Peyer's patch (tissue), 4 donors: Measurements from ENCODE around the gene ADGRE1. TPM values are rescaled to one million over a fixed set of nuclear protein-coding genes. Genes with fewer than 3 reads are reported as not detected.

ENCODE experiments used
- DNase-seq, 3 donors: peaks; one replicate each; pipeline ENCODE4 v3.0.0-alpha.2; 2017 to 2019
- H3K27ac ChIP-seq, 4 donors: fragments of 200-600 bp; sonication (generic); one replicate each; pipeline ENCODE4 v1.5.1; 2016 to 2019
- H3K27me3 ChIP-seq, 2 donors: fragments of 200-600 bp; sonication (generic); one replicate each; pipeline ENCODE4 v1.5.1; 2019
- H3K36me3 ChIP-seq, 3 donors: fragments of 200-600 bp; sonication (generic); one replicate each; pipeline ENCODE4 v1.5.1; 2016 to 2019
- H3K4me1 ChIP-seq, 4 donors: fragments of 200-600 bp; sonication (generic); one replicate each; pipeline ENCODE4 v1.5.1; 2016 to 2019
- H3K4me3 ChIP-seq, 4 donors: fragments of 200-600 bp; sonication (generic); 1 replicate in 3 of 4; 2 replicates in 1 of 4; pipeline ENCODE4 v1.5.1; 2016 to 2019; ENCODE audit warnings: mild to moderate bottlenecking in 1 of 4
- H3K9me3 ChIP-seq, 4 donors: fragments of 200-600 bp; sonication (generic); one replicate each; pipeline ENCODE4 v1.5.1; 2016 to 2019; ENCODE audit warnings: mild to moderate bottlenecking in 1 of 4
- POLR2A ChIP-seq, 2 donors: fragments of 450-650 bp; IDR thresholded peaks; one replicate each; pipeline ENCODE4 v1.5.1; 2017; ENCODE audit warnings: antibody characterized with exemption in 2 of 2, mild to moderate bottlenecking in 2 of 2, moderate library complexity in 2 of 2
- total RNA-seq, 4 donors: library from RNA; depleted of rRNA; stranded (reverse); fragments of >200 nt; gene quantifications; one replicate each; pipeline ENCODE4 v1.1.0, GENCODE V29; 2016
- TF ChIP-seq, protein P1 (sequence below), 6 experiments: fragments of 450-650 bp in 4 of 6; fragments of 200-600 bp in 2 of 6; sonication (generic) in 1 of 6; IDR thresholded peaks; one replicate each; pipeline ENCODE4 v1.5.1; 2017 to 2019; ENCODE audit warnings: antibody characterized with exemption in 6 of 6, mild to moderate bottlenecking in 3 of 6, moderate library complexity in 1 of 6

The ADGRE1 gene
- total RNA-seq, 4 donors from 2014 or later: 1.7 TPM; not detected in 3

DNA sequence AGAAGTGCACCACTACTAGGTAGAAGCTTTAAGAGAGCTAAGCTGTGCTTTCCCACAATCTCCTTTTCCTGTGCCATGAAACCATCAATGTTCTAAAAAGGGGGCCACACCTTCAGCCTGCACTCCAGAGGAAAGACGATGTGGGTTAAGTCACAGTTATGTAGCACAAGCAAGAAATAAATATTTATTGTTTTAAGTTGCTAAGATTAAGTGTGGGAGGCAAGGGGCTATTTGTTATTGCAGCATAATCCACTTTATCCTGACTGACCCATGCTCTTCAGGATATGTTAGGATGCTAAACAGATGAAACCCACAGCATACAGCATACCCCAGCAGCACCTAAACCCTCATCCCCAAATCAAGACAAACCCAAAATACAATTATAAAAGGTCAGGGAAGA lies 69.2 kb downstream of the ADGRE1 start:
- Histone ChIP-seq H3K36me3 (no peaks in the 10 kb centered on the region), H3K27ac (no peak overlapping the region), H3K9me3 (no peaks in the 10 kb centered on the region), H3K4me1 (no peaks in the 10 kb centered on the region), H3K4me3 (no peak overlapping the region), H3K27me3 (no peaks in the 10 kb centered on the region)
- DNase-seq: no peak
- TF ChIP-seq, protein P1, sequence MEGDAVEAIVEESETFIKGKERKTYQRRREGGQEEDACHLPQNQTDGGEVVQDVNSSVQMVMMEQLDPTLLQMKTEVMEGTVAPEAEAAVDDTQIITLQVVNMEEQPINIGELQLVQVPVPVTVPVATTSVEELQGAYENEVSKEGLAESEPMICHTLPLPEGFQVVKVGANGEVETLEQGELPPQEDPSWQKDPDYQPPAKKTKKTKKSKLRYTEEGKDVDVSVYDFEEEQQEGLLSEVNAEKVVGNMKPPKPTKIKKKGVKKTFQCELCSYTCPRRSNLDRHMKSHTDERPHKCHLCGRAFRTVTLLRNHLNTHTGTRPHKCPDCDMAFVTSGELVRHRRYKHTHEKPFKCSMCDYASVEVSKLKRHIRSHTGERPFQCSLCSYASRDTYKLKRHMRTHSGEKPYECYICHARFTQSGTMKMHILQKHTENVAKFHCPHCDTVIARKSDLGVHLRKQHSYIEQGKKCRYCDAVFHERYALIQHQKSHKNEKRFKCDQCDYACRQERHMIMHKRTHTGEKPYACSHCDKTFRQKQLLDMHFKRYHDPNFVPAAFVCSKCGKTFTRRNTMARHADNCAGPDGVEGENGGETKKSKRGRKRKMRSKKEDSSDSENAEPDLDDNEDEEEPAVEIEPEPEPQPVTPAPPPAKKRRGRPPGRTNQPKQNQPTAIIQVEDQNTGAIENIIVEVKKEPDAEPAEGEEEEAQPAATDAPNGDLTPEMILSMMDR (IDR thresholded peaks at IDR 0.05): no peak
- TF ChIP-seq POLR2A (IDR thresholded peaks at IDR 0.05): no peak

DNA sequence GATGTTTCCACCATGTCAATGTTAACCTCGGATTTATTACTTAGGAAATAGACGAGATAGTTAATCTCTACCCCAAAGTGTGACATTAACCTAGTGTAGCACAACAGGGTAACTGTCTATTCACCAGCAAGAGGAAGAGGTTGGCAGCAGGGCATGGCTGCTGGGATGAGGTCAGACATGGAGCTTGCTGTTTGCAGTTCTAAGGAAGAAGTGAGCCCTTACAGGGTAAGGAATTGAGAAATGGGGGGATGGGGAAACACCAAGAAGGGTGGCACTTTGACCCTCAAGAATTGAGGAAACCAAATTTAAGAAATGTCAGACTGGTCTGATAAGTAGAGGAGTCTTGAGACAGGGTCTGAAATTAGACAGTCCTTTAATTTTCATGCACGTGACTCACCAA lies 71.4 kb downstream of the ADGRE1 start:
- no peak for TF ChIP-seq POLR2A (IDR thresholded peaks at IDR 0.05)
- TF ChIP-seq, protein P1 (IDR thresholded peaks at IDR 0.05): no peak
- no peaks in the 10 kb centered on the region for H3K4me1 ChIP-seq

DNA sequence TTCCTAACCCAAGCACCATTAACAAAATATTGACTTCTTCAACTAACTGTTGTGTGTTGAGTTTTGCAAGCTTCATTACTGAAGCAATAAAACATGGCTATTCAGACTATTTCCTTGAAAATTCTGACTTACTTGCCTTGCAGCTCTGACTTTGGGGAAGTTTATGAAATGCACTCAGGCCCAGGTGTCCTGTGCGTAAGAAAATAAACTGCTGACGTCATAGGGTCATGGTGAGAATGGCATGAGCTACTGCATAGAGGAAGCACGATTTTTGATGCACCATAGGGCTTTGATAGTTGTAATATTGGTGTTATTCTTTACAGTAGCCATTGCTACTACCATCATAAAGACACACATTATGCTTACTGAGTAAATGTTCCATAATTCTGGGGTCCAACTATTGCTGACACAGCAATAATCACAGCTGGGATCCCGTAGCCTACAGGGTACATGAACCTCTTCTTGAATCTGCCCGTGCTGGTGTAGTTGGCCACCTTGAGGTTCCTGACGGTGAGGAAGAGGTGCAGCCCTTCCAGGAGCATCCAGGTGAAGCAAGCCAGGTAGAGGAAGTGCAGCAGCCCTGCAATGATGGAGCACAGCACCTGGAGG lies 76.0 kb downstream of the ADGRE1 start:
- H3K9me3 ChIP-seq: no peaks in the 10 kb centered on the region
- no peak for TF ChIP-seq POLR2A (IDR thresholded peaks at IDR 0.05)
- TF ChIP-seq, protein P1 (IDR thresholded peaks at IDR 0.05): no peak
- H3K27ac ChIP-seq: no peak overlapping the region
- no peaks in the 10 kb centered on the region for H3K4me1 ChIP-seq
- DNase-seq: no peak
- no peaks in the 10 kb centered on the region for H3K36me3 ChIP-seq
- H3K27me3 ChIP-seq: no peaks in the 10 kb centered on the region
- no peak overlapping the region for H3K4me3 ChIP-seq

More for the DNA sequence above, 71.4 kb downstream of the ADGRE1 start:
- DNase-seq: no peak
- no peaks in the 10 kb centered on the region for H3K36me3 ChIP-seq
- no peaks in the 10 kb centered on the region for H3K27me3 ChIP-seq
- H3K9me3 ChIP-seq: no peaks in the 10 kb centered on the region
- no peak overlapping the region for H3K27ac ChIP-seq
- H3K4me3 ChIP-seq: no peak overlapping the region

DNA sequence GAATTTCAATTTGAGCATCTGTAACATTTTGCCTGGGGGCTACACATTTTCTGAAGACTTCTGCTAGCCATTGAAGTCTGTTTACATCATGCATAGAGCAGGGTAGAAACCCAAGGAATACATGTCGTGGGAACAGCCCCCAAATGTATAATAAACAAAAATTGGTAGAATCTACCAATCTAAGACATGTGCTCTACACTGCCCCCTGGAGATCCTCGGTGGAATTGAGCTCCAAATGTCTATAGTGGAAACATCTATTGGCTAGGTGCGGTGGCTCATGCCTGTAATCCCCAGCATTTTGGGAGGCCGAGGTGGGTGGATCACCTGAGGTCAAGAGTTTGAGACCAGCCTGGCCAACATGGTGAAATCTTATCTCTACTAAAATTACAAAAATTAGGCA lies 76.6 kb downstream of the ADGRE1 start:
- DNase-seq: peak in 2 of 3 donors; percentile 25 to 56
- Histone ChIP-seq H3K4me1 (no peaks in the 10 kb centered on the region), H3K9me3 (no peaks in the 10 kb centered on the region), H3K4me3 (no peak overlapping the region), H3K27ac (no peak overlapping the region), H3K36me3 (no peaks in the 10 kb centered on the region), H3K27me3 (no peaks in the 10 kb centered on the region)
- TF ChIP-seq, protein P1 (IDR thresholded peaks at IDR 0.05): peak in 5 of 6 experiments; percentile 8 to 43 (median 25)
- TF ChIP-seq POLR2A (IDR thresholded peaks at IDR 0.05): no peak

DNA sequence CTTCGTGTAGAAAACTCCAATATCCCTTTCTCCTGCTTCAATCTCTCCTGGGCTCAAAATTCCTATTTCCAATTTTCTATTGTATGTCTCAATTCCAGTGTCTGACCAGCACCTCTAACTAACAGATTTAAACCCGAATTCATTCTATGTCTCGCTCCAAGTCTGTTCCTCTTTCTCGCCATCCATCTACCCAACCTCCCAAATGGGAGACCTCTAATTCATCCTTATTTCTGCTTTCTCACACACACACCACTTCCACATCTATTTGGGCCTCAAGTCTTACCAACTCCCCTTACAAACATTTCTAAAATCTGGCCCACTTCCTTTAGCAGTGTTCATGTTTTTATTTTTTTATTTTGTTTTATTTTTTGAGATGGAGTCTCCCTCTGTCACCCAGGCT lies 80.6 kb downstream of the ADGRE1 start:
- H3K9me3 ChIP-seq: no peaks in the 10 kb centered on the region
- no peak overlapping the region for H3K27ac ChIP-seq
- H3K4me1 ChIP-seq: no peaks in the 10 kb centered on the region
- H3K36me3 ChIP-seq: no peaks in the 10 kb centered on the region
- no peaks in the 10 kb centered on the region for H3K27me3 ChIP-seq
- TF ChIP-seq, protein P1 (IDR thresholded peaks at IDR 0.05): no peak
- no peak for TF ChIP-seq POLR2A (IDR thresholded peaks at IDR 0.05)
- no peak for DNase-seq
- no peak overlapping the region for H3K4me3 ChIP-seq

DNA sequence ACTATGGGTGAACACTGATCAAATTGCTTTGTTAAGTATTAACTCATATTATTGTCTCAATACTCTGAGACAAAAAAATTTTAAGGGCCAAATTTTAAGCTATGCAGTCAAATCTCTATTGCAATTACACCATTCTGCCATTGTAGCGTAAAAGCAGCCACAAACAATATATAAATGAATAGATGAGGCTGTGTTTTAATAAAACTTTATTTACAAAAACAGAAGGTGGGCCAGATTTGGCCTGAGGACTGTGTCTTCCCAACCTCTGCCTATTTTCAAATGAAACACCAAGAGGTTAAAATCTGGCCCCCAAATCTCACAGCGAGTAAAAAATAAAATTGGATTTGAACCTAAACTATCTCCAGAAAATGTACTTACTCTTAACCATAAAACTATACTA lies 82.1 kb downstream of the ADGRE1 start:
- TF ChIP-seq, protein P1 (IDR thresholded peaks at IDR 0.05): no peak
- TF ChIP-seq POLR2A (IDR thresholded peaks at IDR 0.05): no peak
- DNase-seq: no peak

More for the DNA sequence above, 82.1 kb downstream of the ADGRE1 start:
- Histone ChIP-seq H3K27me3 (no peaks in the 10 kb centered on the region), H3K36me3 (no peaks in the 10 kb centered on the region), H3K4me1 (no peaks in the 10 kb centered on the region), H3K9me3 (no peaks in the 10 kb centered on the region), H3K4me3 (no peak overlapping the region), H3K27ac (no peak overlapping the region)
